CD4-positive, alpha-beta T cell treated with Interleukin-17A for 4 hours (primary cell): ENCODE measurements around the gene TRPM3.
"Not testable (repeated sequence)": the region's sequence is repeated elsewhere in the genome, so short reads cannot be mapped to it uniquely, and the experiment has no call there.

Source experiments
- DNase-seq: peaks from one replicate; pipeline ENCODE4 v3.0.0-alpha.2; 2020; ENCODE audit warnings: mixed read lengths

The TRPM3 gene

DNA sequence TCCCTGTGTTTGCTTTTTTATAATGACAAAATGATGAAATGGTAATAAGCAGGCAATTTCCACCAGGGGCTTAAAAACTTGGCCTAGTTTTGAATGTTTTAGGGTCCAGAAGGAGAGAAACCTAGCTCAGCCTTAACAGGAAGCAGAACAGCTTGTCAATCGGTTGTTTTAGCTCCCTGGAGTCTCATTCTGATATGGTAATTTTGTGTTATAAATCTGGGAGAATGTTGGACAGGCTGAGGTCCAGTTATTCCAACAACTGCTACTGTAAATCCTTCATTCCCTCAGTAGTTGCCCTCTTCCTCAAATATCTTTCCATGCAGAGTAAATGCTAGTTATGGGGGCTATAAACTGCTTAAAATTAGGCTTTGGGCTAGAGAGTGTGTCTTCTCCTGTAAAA is 397.4 kb downstream of the TRPM3 start:
- not testable (repeated sequence) for DNase-seq

DNA sequence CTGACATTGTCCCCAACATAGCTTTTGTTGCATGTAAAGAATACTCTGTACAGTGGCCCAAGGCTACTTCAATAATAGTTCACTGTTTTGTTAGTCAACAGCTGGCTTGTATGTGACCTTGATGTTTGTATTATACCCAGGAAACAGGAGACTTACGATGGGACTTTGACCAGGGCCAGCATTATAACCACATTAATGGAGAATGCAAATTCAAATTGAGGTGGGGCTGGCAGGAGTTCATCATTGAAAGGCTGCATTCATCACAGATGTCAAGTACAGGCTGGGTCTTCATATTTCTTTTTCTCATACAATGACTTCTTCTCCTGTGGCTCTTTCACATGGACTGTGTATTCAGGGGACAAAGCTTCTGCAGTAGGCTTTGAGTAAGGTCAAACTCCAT is 414.6 kb downstream of the TRPM3 start:
- not testable (repeated sequence) for DNase-seq

DNA sequence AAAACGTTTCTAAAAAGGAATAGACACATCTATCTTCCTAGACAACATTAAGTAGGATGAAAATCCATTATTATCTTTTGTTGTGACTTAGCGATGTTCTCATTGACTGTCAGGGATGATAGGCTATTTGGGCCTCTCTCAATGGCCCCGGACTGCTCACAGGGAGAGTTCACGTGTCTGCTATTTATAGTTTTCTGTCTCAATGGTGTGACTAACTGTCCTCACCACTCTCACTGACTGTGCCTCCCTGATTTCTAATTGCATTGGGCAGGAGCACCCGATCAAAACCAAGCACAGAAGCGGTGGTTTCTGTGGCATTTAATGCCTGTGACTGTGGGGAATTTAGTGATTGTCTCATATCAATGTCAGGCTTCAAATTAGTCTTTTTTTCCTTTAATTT is 420.3 kb downstream of the TRPM3 start:
- DNase-seq: no peak

DNA sequence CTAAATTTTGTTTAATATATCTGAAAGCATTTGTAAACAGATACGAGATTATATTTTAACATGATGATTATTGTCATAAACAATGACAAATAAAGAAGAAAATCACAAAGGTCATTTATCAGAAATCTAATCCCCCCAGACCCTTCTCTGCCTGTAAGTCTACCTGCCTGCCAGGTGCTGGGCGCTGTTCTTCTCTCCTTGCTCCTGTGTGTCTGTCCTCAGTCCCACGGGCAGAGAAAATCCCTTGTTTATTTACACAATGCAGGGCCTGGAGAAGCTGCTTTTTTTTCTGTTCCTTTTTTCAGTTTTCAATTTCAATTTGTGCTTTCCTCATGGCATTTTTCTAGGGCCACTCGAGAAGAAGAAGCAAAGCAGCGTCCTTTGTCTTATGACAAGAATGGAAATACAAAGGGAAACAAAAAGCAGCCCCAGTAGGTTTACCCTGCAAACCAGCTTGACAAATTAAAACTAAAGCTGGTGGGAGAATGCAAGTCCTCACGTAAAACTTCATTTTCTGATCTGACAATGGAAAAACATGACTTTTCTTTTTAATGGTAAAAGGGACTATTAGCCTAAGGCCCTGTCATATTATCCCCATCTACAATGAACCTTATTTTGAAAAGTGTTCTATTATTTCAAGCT is 424.6 kb downstream of the TRPM3 start:
- no peak for DNase-seq

DNA sequence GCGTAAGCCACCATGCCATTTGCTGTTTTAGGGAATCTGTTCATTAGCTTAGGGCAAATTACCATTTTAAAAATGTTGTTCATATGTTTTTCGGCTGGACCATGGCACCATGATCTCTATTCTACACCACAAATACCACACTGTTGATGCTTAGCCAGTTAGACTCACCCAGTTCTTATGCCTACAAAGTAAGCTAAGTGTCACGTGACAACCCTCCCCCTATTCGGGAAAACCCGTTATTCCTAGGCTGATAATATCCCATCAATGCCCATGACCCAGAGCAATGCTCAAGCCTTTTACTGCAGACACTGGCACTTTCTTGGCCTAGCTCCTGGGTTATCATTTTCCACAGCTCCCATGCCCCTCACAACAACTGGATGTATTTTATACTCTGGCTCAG is 426.7 kb downstream of the TRPM3 start:
- no peak for DNase-seq

DNA sequence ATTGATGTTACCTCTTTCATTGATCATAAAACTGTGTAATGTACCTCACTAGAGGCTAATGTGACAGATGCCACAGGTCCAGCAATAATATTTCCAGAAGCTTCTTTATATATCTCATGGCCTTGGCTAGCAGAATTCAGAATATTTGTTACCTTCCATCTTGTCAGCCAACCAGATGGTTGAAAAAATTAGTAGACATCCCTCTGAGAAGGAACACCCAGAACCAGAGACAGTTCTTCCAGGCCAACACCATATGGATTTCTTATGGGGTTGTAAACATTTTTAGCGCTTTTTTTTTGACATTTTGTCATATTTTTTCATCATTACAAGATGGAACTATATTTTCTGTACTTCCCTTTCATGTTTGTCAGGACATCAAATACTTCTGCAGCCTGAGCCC is 428.2 kb downstream of the TRPM3 start:
- DNase-seq: no peak

DNA sequence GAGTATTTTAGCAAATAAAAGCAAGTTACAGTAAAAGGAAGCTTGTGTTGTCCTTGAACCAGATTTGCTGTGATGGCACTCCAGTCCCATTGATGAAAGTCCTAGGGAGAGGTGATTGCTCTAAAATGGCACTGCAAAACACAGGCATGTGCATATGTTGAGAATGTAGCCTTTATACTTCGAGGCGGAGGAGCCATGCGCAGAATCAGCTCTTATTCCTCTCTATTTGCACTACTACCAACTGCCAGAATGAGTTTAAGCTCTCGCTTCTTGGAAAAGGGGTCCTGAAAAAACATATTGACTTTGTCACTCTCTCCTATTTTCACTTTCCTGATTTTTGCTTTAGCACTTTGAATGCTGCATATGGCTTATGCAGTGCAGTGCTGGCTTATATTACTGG is 429.0 kb downstream of the TRPM3 start:
- no peak for DNase-seq

DNA sequence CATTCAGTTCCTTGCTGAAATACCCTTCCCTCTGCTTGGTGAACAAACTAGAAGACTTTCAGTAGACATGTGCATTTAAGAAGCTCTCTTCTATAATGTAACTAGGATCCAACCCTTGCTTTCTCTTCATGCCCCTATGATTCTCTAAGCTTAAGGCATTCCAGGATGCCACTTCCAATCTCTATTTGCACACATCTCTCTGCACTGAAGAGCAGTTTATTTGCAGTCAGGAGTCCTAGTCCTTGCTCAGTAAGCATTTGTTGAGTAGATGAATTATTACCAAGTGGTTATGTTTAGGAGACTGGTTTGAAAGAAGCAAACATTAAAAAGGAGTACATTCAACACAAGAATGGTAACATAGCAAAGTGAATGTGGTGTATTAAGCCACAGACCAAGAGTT is 432.7 kb downstream of the TRPM3 start:
- DNase-seq: no peak

DNA sequence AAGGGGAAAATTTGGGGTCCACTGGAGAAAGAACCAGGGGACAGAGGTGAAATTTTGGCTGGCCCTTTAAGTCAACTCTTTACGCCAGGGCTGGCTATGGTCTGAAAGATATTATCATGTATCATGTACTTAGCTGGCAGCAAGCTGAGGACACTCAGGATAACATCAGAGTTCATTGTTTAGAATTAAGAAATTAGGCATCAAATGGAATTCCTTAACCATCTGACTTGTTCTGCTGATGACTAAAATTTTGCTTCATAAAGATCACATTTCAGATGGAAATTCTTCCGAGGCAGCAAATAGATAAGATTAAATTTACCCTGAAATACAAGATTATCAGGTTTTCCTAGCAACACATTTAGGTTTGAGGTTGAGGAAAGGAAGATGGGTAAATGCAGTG is 437.6 kb downstream of the TRPM3 start:
- no peak for DNase-seq

DNA sequence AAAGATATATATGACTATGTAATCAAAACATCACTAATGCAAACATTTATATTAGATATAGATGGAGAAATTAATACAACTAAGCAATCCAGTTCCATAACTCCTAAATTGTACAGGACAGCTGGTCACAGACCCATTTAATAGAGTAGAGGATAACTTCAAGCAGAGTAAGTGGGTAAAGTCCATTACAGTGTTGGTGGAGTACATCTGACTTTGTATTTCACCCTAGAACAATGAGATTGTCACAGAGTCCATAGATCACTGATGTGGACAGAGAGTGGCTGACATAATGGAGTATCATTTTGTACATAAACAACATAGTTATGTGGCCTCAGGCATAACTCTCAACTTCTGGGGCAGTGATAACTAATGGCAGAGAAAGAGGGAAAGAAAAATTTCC is 439.1 kb downstream of the TRPM3 start:
- no peak for DNase-seq

DNA sequence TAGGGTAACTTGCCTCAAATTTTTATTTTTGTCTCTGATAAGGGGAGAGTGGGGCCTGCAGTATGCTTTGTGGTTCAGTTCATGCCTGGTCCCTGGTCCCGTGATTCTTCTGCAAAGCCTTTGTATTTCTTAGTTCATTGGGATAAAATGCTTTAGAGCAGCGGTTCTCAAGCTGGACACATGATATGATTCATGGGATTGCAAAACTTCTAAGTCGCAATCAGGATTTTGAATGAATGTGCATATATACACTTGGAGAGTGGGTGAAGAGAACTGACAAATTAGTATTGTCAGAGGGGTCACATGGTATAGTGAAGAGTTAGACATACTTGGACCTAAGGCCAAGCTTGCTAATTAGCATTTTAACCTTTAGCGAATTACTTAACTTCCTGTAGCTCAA is 441.6 kb downstream of the TRPM3 start:
- DNase-seq: no peak

DNA sequence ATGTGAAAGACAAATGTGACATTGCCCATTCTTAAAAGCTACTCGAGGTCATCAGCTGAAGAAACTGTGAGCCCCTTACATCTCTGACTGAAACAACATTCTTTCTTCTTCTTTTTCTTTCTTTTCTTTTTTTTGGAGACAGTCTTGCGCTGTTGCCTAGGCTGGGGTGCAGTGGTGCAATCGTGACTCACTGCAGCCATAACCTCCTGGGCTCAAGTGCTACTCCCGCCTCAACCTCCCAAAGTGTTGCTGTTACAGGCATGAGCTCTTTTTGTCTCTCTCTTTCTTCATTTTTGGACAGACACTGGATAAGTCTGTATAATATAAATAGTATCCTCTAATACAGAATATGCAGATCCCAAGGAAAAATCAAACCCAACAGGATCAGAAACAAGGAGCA is 443.3 kb downstream of the TRPM3 start:
- DNase-seq: no peak

DNA sequence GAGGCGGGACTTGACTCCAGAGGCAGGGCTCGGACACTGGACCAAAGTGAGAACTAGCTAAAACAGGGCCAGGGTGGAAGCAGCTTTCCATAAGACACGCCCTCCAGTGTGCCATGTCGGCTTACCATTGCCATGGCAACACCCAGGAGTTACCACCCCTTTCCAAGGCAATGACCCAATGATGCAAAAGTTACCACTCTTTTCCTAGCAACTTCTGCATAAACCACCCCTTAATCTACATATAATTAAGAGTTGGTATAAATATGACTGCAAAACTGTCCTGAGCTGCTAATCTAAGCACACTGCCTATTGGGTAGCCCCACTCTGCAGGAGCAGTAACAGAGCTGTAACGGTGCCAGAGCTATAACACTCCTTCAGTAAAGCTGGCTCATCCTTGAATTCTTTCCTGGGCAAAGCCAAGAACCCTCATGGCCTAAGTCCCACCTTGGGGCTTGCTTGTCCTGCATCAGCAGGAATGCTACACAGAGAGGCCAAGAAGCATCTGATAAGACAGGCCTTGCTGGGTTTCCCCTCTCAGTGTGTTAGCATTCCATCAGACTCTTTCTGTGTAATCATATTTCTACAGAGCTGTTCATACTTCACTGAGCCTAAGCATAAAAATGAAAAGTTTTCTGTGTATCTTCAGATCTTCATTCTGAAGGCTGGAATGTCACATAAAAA is 444.2 kb downstream of the TRPM3 start:
- no peak for DNase-seq

DNA sequence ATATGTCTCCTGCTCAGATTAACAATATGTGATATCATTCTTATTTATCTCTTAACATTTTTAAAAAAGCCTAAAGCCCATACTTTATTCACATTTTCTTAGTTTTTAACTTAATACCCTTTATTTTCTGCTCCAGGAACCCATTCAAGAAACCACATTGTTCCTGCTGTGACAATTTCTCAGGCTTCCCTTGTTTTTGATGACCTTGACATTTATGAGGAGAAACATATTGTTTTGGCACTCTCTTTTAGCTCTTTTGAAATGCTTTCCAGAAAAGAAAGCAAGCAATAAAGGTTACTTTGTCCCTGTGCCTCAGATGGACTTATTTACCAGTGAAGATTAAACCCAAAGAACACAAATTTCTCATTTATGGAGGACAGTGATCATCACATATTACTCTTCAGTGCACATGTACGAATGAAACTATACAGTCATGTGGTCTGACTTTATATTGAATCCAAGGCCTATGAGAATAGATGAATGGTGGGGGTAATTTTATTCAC is 445.5 kb downstream of the TRPM3 start:
- DNase-seq: no peak

DNA sequence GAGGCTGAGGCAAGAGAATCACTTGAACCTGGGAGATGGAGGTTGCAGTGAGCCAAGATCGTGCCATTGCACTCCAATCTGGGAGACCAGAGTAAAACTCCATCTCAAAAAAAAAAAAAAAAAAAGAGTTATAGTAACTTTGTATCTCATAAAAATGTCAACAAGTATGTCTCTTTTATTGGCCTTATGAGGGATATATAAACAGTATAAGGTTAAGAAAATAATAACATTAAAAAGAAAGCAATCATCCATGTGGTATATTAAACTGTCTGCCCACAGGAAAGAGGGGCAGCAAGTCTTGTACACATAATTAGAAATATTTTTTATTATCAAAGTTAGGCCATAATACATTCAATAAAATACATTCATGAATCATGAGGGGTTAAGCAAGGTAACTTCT is 447.6 kb downstream of the TRPM3 start:
- no peak for DNase-seq

DNA sequence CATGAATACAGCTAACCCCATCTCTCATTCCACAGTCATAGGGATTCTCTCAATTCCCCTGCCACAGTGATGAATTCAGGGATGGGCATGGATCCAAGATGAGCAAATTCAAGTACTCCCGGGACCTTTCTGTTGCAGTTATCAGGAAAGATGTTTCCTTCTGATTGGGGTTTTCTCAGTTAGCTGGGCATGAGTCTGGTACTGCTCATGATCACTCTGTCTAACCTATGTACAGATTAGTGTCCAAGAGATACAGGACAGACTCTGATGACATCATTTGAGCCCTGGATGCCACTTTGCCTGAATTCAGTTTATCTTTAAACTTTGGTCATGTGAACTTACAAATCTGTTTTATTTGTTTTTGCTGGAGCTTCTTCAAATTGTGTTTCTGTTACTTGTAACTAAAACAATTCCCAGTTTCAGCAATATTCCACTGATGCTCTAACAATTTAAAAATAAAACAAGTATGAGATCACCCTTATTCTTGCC is 449.2 kb downstream of the TRPM3 start:
- no peak for DNase-seq

DNA sequence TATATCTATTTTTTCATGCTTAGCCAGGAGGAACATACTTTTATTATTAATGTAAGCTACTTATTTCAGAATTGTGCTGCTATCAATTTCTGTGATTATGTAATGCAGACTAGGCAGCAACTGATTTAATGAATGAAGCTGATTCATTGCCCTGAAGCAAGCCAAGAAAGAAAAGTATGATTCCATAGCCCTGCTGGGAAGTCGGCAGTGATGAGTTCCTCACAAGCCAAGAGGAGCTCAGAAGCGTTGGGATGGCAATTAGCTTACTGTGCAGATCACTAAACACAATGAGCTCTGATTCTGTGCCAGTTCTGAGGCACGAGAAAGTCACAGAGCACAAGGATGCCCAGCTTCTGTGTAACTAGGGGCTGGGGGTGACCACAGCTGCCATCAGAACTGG is 452.7 kb downstream of the TRPM3 start:
- no peak for DNase-seq

DNA sequence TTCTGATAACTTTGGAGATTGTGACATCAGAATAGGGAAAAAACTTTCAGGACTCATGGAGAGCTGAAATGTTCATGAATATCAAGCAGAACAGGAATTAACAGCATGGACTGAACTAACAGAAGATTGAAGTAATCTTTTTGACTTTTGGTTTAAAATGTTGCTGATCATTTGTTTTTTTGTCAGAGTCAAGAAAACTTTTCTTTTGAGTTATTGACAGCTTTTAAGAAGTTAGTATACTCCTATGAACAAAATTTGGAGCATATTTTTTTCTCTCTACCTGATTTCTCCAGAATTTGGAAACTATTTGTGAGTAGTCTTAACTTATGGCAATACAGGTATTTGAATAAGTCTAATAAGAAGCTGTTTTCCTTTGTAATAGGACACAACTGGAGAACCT is 462.7 kb downstream of the TRPM3 start:
- no peak for DNase-seq

DNA sequence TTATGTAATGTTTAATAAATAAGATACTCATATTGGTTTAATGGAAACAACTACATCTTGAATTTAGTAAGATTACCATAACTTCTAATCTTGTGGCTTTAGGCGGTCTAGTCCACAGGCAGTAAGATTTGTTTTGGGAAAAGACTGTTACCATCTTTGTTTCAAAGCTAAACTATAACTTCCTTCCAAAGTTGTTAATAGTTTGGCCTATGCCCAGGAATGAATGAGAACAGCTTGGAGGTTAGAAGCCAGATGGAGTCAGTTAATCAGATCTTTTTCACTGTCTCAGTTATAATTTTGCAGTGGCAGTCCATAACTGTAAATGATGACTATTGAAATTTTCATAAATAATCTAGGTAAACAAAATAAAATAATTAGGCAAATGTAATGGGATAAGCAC is 465.1 kb downstream of the TRPM3 start:
- no peak for DNase-seq

DNA sequence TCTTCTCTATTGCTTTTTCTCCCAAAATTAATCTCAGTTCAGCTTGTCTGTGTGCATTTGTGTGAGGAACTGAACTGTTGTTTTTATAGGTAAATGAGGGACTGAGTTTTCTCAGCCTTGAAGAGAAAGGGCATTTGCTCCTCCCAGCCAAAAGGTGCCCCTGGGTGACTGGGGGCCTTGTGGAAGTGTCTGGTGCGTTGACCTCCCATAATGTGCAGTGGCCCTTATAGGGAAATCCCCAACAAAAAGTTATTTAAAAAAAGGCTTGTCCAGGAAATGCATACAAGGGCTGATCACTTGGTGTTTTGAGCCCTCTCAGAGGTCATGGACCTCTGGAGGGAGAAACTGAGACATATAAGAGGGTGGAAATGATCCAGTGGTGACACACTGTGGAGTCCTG is 467.3 kb downstream of the TRPM3 start:
- no peak for DNase-seq

DNA sequence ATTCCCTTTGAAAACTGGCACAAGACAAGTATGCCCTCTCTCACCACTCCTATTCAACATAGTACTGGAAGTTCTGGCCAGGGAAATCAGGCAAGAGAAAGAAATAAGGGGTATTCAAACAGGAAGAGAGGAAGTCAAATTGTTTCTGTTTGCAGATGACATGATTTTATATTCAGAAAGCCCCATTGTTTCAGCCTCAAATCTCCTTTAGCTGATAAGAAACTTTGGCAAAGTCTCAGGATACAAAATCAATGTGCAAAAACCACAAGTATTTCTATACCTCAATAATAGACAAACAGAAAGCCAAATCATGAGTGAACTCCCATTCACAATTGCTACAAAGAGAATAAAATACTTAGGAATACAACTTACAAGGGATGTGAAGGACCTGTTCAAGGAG is 476.8 kb downstream of the TRPM3 start:
- not testable (repeated sequence) for DNase-seq

DNA sequence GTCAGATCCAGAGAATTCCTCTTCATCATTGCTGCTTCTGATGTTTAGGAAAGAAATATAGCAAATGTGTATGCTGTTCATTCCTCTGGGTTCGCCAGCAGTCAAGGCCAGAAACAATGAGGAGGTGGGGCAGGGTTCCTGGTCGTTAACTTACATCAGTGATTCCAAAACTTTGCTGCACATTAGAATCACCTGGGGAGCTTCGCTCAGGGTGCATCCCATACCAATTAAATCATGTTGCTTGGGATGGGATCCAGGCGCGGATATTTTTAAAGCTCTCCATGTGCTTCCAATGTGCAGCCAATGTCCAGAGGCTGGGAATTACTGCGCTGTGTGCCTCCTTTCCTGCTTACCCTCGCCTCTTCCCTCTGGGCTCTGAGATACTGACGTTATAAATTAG is 479.1 kb downstream of the TRPM3 start:
- DNase-seq: no peak

DNA sequence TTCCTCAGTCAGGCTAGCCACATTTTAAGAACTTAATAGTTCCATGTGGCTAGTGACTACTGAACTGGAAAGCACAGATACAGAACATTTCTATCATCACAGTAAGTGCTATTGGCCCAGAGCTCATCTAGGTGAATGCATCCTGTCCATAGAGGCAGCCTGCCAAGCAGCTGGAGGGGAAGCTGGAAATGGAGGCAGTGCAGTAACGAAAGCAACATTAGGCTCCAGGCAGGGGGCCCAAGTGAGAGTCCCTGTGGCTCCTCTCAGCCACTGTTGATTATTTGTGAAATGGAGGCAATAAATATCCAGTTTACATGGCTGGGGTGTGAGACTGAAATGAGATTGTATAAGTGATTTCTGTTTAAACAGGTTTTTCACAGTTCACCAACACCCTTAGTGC is 479.8 kb downstream of the TRPM3 start:
- no peak for DNase-seq

DNA sequence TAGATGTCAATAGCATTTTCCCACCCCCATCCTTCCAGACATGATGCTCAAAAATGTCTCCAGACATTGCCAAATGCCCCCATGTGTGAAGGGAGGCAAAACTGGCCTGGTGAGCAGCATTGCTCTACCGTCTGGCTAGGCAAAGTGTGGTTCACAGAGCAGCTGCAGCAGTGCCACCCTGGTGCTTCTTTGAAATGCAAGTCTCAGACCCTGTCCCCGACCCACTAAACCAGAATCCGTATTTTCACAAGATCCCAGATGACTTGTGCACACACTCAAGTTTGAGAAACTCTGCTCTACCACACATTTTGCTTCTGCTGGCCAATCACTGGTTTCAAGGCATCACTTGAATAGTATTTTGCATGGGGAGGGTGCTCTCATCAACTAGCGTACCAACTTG is 480.4 kb downstream of the TRPM3 start:
- DNase-seq: no peak
